Mucosa of rectum (tissue), 2 donors: Measurements from ENCODE around the gene TADA2A.

Source experiments
- H3K27ac ChIP-seq, 2 donors: one replicate each; pipeline ENCODE4 v1.7.0; 2013; ENCODE audit warnings: inconsistent platforms in 2 of 2, low read depth in 2 of 2, low read length in 2 of 2
- H3K27me3 ChIP-seq, 2 donors: one replicate each; pipeline ENCODE4 v1.7.0; 2013; ENCODE audit warnings: low read length in 2 of 2; ENCODE audit not compliant: control insufficient read depth in 2 of 2, insufficient read depth in 2 of 2
- H3K36me3 ChIP-seq, 2 donors: one replicate each; pipeline ENCODE4 v1.7.0; 2013; ENCODE audit warnings: low read length in 2 of 2; ENCODE audit not compliant: control insufficient read depth in 2 of 2, insufficient read depth in 2 of 2
- H3K4me1 ChIP-seq, 2 donors: one replicate each; pipeline ENCODE4 v1.7.0; 2013; ENCODE audit warnings: low read length in 2 of 2, mild to moderate bottlenecking in 1 of 2; ENCODE audit not compliant: control insufficient read depth in 2 of 2, insufficient read depth in 2 of 2
- H3K4me3 ChIP-seq, 2 donors: one replicate each; pipeline ENCODE4 v1.7.0; 2013; ENCODE audit warnings: low read length in 2 of 2
- H3K9ac ChIP-seq, 2 donors: one replicate each; pipeline ENCODE4 v1.7.0; 2013; ENCODE audit warnings: low read length in 2 of 2, low read depth in 1 of 2, mild to moderate bottlenecking in 1 of 2
- H3K9me3 ChIP-seq, 2 donors: one replicate each; pipeline ENCODE4 v1.7.0; 2013; ENCODE audit warnings: low read length in 2 of 2; ENCODE audit not compliant: control insufficient read depth in 2 of 2
- donor health status: healthy.
- donor health status: Normal muscosa, but diverticular disease.

TADA2A gene

DNA sequence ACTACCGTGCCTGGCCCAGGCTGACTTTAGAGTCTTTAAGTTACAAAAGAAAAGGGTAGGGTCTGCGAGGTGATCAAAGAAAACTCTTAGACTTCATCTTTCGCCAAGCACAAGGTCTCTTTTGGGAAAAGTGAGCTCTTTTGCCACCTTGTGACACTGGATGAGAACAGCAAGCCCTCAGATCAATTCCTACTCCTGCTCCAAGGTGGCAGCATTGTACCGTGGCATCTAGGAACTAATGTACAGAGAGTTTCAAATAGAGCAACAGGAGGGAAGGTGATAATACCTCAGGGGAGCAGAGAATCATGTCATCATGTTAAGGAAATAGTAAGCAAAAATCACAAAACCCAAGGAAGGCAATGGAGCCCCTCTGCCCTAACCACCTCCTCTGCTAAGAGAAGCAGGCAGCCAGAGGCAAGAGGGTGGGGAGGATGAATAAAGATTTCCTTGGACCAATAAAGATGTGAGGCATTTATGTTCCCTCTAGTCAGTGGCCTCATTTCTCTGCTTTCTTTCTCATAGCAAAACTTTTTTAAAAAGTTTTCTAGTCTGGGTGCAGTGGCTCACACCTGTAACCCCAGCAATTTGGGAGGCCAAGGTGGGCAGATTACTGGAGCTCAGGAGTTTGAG is 33.0 kb upstream of the TADA2A start:
- Histone ChIP-seq H3K36me3 (no peaks in the 10 kb centered on the region), H3K9ac (no peak overlapping the region), H3K9me3 (no peaks in the 10 kb centered on the region), H3K4me1 (no peaks in the 10 kb centered on the region), H3K4me3 (no peak overlapping the region), H3K27ac (no peak overlapping the region), H3K27me3 (no peaks in the 10 kb centered on the region)

DNA sequence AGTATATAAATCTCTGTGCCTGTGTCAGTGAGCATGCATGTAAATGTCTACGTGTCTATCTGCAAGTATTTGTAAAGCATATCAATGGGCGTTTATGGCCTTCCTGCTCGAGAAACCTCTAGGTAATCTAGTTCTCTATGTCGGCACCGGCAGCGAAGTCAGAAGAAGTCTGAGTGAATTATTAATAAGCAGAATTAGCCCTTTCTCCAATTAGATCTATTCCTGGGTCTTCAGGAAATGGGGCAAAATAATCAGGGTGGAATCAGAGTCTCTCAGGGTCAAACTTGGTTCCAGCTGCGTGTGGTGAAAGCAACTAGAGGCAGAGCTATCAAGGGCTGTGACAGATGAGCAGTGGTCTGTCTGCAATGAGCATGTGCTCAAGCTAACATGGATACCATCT is 31.0 kb upstream of the TADA2A start, which contains the start of gene C17orf78:
TSS of gene C17orf78 (plus strand) at position 280 of the 400 bp plus-strand sequence. CDS start at position 388, 108 bp downstream.
- H3K4me3 ChIP-seq, result no peak within 1 kb of the TSS
- no peaks in the 10 kb centered on the region for H3K36me3 ChIP-seq
- no peak within 1 kb of the TSS for H3K9ac ChIP-seq
- H3K4me1 ChIP-seq, result peaks cover 0 to 3% of the 10 kb centered on the region in 2 donors
- no peak within 1 kb of the TSS for H3K27ac ChIP-seq
- H3K27me3 ChIP-seq, result no peaks in the 10 kb centered on the region
- H3K9me3 ChIP-seq, result no peaks in the 10 kb centered on the region

DNA sequence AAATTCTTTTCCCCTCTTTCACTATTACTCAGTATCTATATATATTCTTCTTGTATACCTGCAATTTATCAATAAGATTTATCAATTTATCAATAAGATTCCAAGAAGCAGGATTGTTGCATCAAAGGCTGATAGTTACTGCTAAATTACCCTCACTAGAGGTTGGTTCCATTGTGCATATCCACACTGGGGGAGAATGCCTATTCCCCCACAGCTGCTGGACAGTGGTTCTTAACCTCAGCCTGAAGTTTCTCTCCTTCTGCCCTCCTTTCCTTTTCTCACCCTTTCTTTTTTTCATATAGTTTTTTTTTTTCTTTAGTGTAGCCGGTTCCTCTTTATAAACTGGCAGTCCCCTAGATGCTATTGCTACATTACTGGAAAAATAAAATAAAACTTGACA is 24.6 kb upstream of the TADA2A start:
- Histone ChIP-seq H3K36me3 (no peaks in the 10 kb centered on the region), H3K27ac (no peak overlapping the region), H3K4me3 (no peak overlapping the region), H3K27me3 (no peaks in the 10 kb centered on the region), H3K4me1 (peaks cover 0 to 14% of the 10 kb centered on the region in 2 donors), H3K9ac (no peak overlapping the region), H3K9me3 (no peaks in the 10 kb centered on the region)

DNA sequence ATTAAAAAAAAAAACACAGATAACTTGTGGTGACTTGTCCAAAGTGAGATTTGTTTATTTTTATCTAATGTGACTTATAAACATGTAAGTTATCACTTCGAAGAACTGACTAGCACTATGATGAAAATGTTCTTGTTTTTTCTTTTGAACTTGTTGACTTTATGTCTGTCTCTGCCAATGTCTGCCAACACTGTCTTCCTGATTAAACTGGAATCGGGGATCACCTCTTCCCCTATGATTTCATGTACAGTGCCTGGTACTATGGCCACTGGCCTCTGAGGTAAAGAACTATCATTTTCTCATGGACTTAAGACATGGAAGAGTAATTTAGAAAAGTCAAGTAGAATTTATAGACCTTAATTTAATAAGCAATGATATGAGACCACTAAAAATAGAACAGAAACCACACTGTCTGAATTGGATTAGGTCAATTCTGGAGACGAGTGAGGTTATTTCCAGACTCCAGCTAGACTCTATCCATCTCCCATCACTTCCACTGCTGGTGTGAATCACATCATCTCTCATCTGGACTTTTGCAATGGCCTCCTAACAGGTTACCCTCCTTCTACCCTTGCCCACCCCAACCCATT is 22.0 kb upstream of the TADA2A start:
- Histone ChIP-seq H3K9me3 (no peaks in the 10 kb centered on the region), H3K27ac (no peak overlapping the region), H3K9ac (no peak overlapping the region), H3K4me1 (peaks cover 5 to 17% of the 10 kb centered on the region in 2 donors), H3K36me3 (no peaks in the 10 kb centered on the region), H3K4me3 (no peak overlapping the region), H3K27me3 (no peaks in the 10 kb centered on the region)

DNA sequence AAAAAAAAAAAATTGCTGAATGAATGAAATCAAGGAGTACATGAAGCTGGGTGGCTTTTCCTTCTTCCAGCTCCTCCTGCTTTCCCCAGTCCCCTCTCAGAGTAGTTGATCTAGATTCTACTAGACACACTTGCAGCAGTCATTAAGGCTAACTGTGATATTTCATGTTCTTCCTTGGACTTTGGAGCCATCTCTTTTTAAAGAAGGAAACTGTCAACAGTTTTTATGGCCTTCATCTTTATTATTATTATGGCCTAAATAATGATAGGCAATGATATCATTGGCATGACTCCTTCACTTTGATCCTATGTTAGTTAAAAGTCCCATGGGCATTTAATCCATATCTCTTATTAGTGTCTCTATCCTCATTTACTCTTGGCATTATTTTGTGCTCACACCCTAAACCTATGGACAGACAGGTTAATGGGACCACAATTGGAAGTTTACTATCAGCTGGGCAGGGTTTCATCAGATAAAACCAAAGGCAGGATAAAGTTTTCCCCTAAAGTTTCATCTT is 21.2 kb upstream of the TADA2A start:
- Histone ChIP-seq H3K4me3 (no peak overlapping the region), H3K27me3 (no peaks in the 10 kb centered on the region), H3K4me1 (peaks cover 5 to 17% of the 10 kb centered on the region in 2 donors), H3K27ac (no peak overlapping the region), H3K9ac (no peak overlapping the region), H3K9me3 (no peaks in the 10 kb centered on the region), H3K36me3 (no peaks in the 10 kb centered on the region)

DNA sequence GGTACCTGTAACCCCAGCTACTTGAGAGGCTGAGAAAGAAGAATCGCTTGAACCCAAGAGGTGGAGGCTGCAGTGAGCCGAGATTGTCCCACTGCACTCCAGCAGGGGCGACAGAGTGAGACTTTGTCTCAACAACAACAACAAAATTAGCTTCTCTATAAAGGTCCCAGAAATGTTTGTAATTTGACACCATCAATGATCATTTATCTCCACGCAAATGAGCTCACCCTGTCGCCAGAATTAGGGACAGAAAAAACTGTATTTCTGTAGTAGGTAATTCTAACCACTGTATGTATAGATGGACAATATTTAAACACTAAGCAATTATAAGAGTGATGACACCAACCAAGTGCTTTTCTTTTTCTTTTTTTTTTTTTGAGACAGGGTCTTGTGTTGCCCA is 20.2 kb upstream of the TADA2A start:
- Histone ChIP-seq H3K27ac (no peak overlapping the region), H3K36me3 (no peaks in the 10 kb centered on the region), H3K27me3 (no peaks in the 10 kb centered on the region), H3K9me3 (no peaks in the 10 kb centered on the region), H3K4me3 (no peak overlapping the region), H3K4me1 (peaks cover 5 to 17% of the 10 kb centered on the region in 2 donors), H3K9ac (no peak overlapping the region)

DNA sequence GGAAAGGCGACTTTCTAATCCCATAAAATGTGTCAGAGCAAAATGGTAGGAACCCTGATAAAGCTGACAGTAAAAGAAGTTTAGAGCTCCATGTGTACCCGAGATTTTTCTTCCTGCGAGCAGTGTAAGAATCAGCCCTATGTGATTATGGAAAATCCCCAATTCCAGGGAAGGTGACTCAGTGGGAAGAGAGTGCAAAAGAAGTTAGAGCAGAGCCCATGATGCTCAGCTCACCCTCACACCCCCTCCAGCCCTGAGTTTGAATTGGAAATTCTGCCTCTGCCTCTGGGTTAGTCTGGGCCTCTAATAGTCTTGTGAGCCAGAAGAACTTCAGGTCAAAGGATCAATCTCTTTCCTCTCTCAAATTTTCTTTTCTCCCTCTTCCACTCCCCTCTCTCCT is 18.4 kb upstream of the TADA2A start:
- Histone ChIP-seq H3K9ac (no peak overlapping the region), H3K36me3 (no peaks in the 10 kb centered on the region), H3K27me3 (no peaks in the 10 kb centered on the region), H3K4me3 (no peak overlapping the region), H3K27ac (no peak overlapping the region), H3K9me3 (no peaks in the 10 kb centered on the region), H3K4me1 (peaks cover 5 to 17% of the 10 kb centered on the region in 2 donors)

DNA sequence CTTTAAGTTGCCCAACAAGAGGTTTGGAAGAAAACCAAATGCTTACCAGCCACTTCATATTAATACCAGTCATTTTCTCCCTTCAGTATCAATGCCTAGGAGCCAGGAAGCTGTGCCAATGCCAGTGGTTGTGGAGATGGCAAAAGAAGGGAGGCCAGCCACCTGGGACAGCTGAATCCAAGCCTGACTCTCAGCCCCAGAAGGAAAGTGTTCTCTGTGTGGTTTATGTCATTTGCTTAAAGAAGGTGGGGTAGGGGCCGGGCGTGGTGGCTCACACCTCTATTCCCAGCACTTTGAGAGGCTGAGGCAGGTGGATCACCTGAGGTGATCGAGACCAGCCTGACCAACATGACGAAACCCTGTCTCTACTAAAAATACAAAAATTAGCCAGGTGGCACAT is 17.5 kb upstream of the TADA2A start:
- no peaks in the 10 kb centered on the region for H3K27me3 ChIP-seq
- no peaks in the 10 kb centered on the region for H3K36me3 ChIP-seq
- peaks cover 5 to 17% of the 10 kb centered on the region in 2 donors for H3K4me1 ChIP-seq
- no peak overlapping the region for H3K27ac ChIP-seq
- no peak overlapping the region for H3K9ac ChIP-seq
- no peaks in the 10 kb centered on the region for H3K9me3 ChIP-seq
- H3K4me3 ChIP-seq, result no peak overlapping the region

DNA sequence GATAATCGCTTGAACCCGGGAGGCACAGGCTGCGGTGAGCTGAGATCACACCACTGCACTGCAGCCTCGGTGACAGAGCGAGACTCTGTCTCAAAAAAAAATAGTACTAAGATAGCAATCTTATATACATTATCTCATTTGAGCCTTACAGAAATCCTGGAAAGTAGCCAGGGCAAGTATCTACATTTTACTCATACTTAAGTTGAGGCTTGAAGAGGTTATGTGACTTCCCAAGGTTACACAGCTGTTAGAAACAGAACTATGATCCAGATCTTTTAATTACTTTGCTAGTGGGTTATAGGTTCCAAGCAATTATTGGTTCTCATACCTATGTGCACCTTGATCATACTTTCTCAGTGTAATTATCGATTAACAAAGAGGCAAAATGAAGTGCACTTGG is 15.5 kb upstream of the TADA2A start:
- Histone ChIP-seq H3K9ac (no peak overlapping the region), H3K36me3 (no peaks in the 10 kb centered on the region), H3K9me3 (no peaks in the 10 kb centered on the region), H3K4me1 (peaks cover 5 to 9% of the 10 kb centered on the region in 2 donors), H3K27ac (no peak overlapping the region), H3K4me3 (no peak overlapping the region), H3K27me3 (no peaks in the 10 kb centered on the region)

DNA sequence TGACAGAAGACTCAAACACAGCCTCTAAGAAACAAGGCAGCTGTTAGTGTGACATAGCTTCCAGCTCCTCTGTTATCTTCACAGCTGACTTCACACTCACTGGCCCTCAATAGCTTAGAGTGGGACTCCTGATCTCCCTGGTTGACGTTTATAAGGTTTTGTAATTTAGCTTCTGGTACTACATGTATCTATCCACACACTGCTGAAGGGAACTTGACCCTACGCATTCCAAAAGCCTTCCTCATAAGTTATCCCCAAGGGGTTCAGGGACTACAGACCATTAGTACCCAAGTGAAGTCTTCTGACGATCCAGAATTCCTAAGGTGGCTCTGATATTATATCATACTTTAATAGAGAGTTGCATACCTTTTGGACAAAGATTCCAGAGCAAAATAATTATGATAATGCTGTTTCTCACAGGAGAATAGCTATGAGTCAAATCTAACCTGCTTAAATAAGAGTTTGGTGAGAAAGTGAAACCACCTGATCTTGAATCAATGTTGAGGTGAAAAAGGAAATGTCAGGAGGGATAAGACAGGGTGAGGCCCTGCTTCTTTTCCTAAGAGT is 14.6 kb upstream of the TADA2A start:
- Histone ChIP-seq H3K4me1 (peaks cover 5 to 6% of the 10 kb centered on the region in 2 donors), H3K27ac (no peak overlapping the region), H3K9me3 (no peaks in the 10 kb centered on the region), H3K4me3 (no peak overlapping the region), H3K27me3 (no peaks in the 10 kb centered on the region), H3K9ac (no peak overlapping the region), H3K36me3 (no peaks in the 10 kb centered on the region)
